Measurements from ENCODE around the gene AOAH.

The AOAH gene

GRCh38 chr7:36692456-36692855 is 31.8 kb downstream of the AOAH start:
- no peak overlapping the region for H3K4me3 ChIP-seq (replicated peaks; ENCODE audit: insufficient read depth, low read length)
- no peaks in the 10 kb centered on the region for H3K27me3 ChIP-seq (ENCODE audit: insufficient read depth, poor library complexity, severe bottlenecking)
- no peak for DNase-seq (ENCODE audit: low read depth in 1 of 2, low spot score in 1 of 2)
- TF ChIP-seq POLR2AphosphoS5 (IDR thresholded peaks at IDR 0.05; ENCODE audit: low read depth), result no peak
- TF ChIP-seq, protein P1, sequence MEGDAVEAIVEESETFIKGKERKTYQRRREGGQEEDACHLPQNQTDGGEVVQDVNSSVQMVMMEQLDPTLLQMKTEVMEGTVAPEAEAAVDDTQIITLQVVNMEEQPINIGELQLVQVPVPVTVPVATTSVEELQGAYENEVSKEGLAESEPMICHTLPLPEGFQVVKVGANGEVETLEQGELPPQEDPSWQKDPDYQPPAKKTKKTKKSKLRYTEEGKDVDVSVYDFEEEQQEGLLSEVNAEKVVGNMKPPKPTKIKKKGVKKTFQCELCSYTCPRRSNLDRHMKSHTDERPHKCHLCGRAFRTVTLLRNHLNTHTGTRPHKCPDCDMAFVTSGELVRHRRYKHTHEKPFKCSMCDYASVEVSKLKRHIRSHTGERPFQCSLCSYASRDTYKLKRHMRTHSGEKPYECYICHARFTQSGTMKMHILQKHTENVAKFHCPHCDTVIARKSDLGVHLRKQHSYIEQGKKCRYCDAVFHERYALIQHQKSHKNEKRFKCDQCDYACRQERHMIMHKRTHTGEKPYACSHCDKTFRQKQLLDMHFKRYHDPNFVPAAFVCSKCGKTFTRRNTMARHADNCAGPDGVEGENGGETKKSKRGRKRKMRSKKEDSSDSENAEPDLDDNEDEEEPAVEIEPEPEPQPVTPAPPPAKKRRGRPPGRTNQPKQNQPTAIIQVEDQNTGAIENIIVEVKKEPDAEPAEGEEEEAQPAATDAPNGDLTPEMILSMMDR (IDR thresholded peaks at IDR 0.05; ENCODE audit: insufficient read depth, low read length), result no peak
- TF ChIP-seq REST (IDR thresholded peaks at IDR 0.05; ENCODE audit: insufficient replicate concordance, low read depth), result no peak
- no peak for TF ChIP-seq GABPA (IDR thresholded peaks at IDR 0.05; ENCODE audit: low read depth)
- TF ChIP-seq SPI1 (IDR thresholded peaks at IDR 0.05; ENCODE audit: borderline replicate concordance, low read depth), result no peak
- H3K27ac ChIP-seq (replicated peaks), result no peak overlapping the region

GRCh38 chr7:36691983-36692382 is 32.3 kb downstream of the AOAH start:
- H3K27me3 ChIP-seq (ENCODE audit: insufficient read depth, poor library complexity, severe bottlenecking), result no peaks in the 10 kb centered on the region
- no peak overlapping the region for H3K27ac ChIP-seq (replicated peaks)

DNA sequence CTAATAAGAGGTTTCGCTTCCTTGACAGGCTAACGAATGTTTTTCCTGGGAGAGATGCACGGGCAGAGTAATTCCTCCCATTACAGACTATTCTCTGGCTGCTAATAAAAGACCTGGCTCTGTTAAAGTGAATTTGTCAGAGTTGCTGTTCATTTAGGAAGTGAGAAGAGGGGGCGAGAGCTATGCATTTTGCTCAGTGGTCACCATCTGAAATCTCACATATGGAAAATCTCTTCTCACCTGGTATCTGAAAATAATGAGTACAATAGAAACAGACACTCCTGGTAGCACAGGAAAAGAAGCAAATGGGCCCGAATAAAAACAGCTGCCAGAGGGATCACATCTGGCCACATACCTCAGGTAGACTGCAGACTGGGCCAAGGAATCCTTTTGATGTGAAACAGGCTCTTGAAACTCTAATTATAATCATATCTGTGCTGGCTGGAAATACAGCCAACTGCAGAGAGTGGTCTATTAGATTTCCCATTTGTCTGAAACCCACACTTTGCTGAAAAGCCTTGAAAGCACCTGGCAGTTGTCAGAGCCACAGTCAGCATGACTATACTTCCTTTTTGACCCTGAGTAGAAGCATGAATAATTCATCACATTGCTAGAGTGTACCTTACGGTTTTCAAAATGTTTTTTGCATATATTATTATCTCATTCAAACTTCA is 33.6 kb downstream of the AOAH start:
- Histone ChIP-seq H3K4me3 (replicated peaks; ENCODE audit: insufficient read depth, low read length) (no peak overlapping the region), H3K27ac (replicated peaks) (no peak overlapping the region), H3K27me3 (ENCODE audit: insufficient read depth, poor library complexity, severe bottlenecking) (no peaks in the 10 kb centered on the region)
- no peak for DNase-seq (ENCODE audit: low read depth in 1 of 2, low spot score in 1 of 2)
- TF ChIP-seq, protein P1 (IDR thresholded peaks at IDR 0.05; ENCODE audit: insufficient read depth, low read length), result no peak
- TF ChIP-seq REST (IDR thresholded peaks at IDR 0.05; ENCODE audit: insufficient replicate concordance, low read depth) (no peak), SPI1 (IDR thresholded peaks at IDR 0.05; ENCODE audit: borderline replicate concordance, low read depth) (no peak), GABPA (IDR thresholded peaks at IDR 0.05; ENCODE audit: low read depth) (no peak), POLR2AphosphoS5 (IDR thresholded peaks at IDR 0.05; ENCODE audit: low read depth) (no peak)

More at GRCh38 chr7:36691983-36692382, 32.3 kb downstream of the AOAH start:
- TF ChIP-seq POLR2AphosphoS5 (IDR thresholded peaks at IDR 0.05; ENCODE audit: low read depth) (no peak), REST (IDR thresholded peaks at IDR 0.05; ENCODE audit: insufficient replicate concordance, low read depth) (no peak), GABPA (IDR thresholded peaks at IDR 0.05; ENCODE audit: low read depth) (no peak), SPI1 (IDR thresholded peaks at IDR 0.05; ENCODE audit: borderline replicate concordance, low read depth) (no peak)
- TF ChIP-seq, protein P1 (IDR thresholded peaks at IDR 0.05; ENCODE audit: insufficient read depth, low read length), result no peak
- H3K4me3 ChIP-seq (replicated peaks; ENCODE audit: insufficient read depth, low read length), result no peak overlapping the region
- no peak for DNase-seq (ENCODE audit: low read depth in 1 of 2, low spot score in 1 of 2)
